SK-N-SH treated with all-trans-retinoic acid at 6 μM for 48 hours (cell line): ENCODE results near the gene KPNA1.
"Not testable (repeated sequence)": the region's sequence is repeated elsewhere in the genome, so short reads cannot be mapped to it uniquely, and the experiment has no call there.

ENCODE experiments used
- ATAC-seq: fragments of 200-7000 bp; cut with Tn5 transposase; 3 replicates; pipeline ENCODE4 v1.9.1; 2020; ENCODE audit warnings: mild to moderate bottlenecking, moderate library complexity
- ARNTL ChIP-seq: fragments of 450-650 bp; formaldehyde crosslinking; IDR thresholded peaks from 2 replicates; pipeline ENCODE4 v1.5.0; 2020; ENCODE audit warnings: low read depth, mild to moderate bottlenecking, moderate library complexity, borderline replicate concordance
- CSDC2 ChIP-seq: fragments of 250-450 bp; sonication (Bioruptor Pico); IDR thresholded peaks from 2 replicates; pipeline ENCODE4 v1.5.0; 2020; ENCODE audit warnings: mild to moderate bottlenecking, moderate library complexity
- ESRRG ChIP-seq: fragments of 250-450 bp; sonication (Bioruptor Pico); IDR thresholded peaks from 2 replicates; pipeline ENCODE4 v1.6.1; 2021; ENCODE audit warnings: mild to moderate bottlenecking
- GLIS3 ChIP-seq: fragments of 250-450 bp; sonication (Bioruptor Pico); IDR thresholded peaks from 2 replicates; pipeline ENCODE4 v1.5.0; 2020; ENCODE audit warnings: mild to moderate bottlenecking, moderate library complexity
- ISL1 ChIP-seq: fragments of 250-450 bp; sonication (Bioruptor Pico); IDR thresholded peaks from 2 replicates; pipeline ENCODE4 v2.1.2; 2022; ENCODE audit warnings: mild to moderate bottlenecking, moderate library complexity
- OSR1 ChIP-seq: fragments of 250-450 bp; sonication (Bioruptor Pico); IDR thresholded peaks from 2 replicates; pipeline ENCODE4 v1.8.0; 2022; ENCODE audit warnings: moderate library complexity, mild to moderate bottlenecking, inconsistent platforms
- PATZ1 ChIP-seq: fragments of 250-450 bp; sonication (Bioruptor Pico); IDR thresholded peaks from 2 replicates; pipeline ENCODE4 v1.8.0; 2020; ENCODE audit warnings: mild to moderate bottlenecking, moderate library complexity, borderline replicate concordance
- PPARA ChIP-seq: fragments of 250-450 bp; sonication (Bioruptor Pico); IDR thresholded peaks from 2 replicates; pipeline ENCODE4 v1.5.0; 2020; ENCODE audit warnings: mild to moderate bottlenecking, borderline replicate concordance
- RARB ChIP-seq: fragments of 250-450 bp; sonication (Bioruptor Pico); IDR thresholded peaks from 2 replicates; pipeline ENCODE4 v1.8.0; 2021; ENCODE audit warnings: mild to moderate bottlenecking, moderate library complexity
- SNAI2 ChIP-seq: fragments of 250-450 bp; sonication (Bioruptor Pico); IDR thresholded peaks from 2 replicates; pipeline ENCODE4 v1.5.0; 2020; ENCODE audit warnings: mild to moderate bottlenecking, moderate library complexity
- TCF4 ChIP-seq: fragments of 250-450 bp; sonication (Bioruptor Pico); IDR thresholded peaks from 2 replicates; pipeline ENCODE4 v1.8.0; 2021; ENCODE audit warnings: mild to moderate bottlenecking, moderate library complexity, borderline replicate concordance
- TOX ChIP-seq: fragments of 250-450 bp; sonication (Bioruptor Pico); IDR thresholded peaks from 2 replicates; pipeline ENCODE4 v1.8.0; 2021; ENCODE audit warnings: mild to moderate bottlenecking, moderate library complexity, borderline replicate concordance
- TSHZ2 ChIP-seq: fragments of 250-450 bp; sonication (Bioruptor Pico); IDR thresholded peaks from 2 replicates; pipeline ENCODE4 v1.5.0; 2020; ENCODE audit warnings: mild to moderate bottlenecking, moderate library complexity
- ZC3H10 ChIP-seq: fragments of 250-450 bp; sonication (Bioruptor Pico); IDR thresholded peaks from 2 replicates; pipeline ENCODE4 v1.5.1; 2021; ENCODE audit warnings: mild to moderate bottlenecking, moderate library complexity
- ZFP30 ChIP-seq: fragments of 450-650 bp; formaldehyde crosslinking; IDR thresholded peaks from 2 replicates; pipeline ENCODE4 v1.5.0; 2022; ENCODE audit warnings: mild to moderate bottlenecking, moderate library complexity
- ZNF565 ChIP-seq: fragments of 450-650 bp; formaldehyde crosslinking; conservative IDR thresholded peaks from 2 replicates; pipeline ENCODE4 v1.5.0; 2020; ENCODE audit warnings: low read depth, mild to moderate bottlenecking, moderate library complexity
- ZNF70 ChIP-seq: fragments of 450-650 bp; formaldehyde crosslinking; IDR thresholded peaks from 2 replicates; pipeline ENCODE4 v1.5.0; 2020; ENCODE audit warnings: mild to moderate bottlenecking, moderate library complexity
- ZNF8 ChIP-seq: fragments of 450-650 bp; formaldehyde crosslinking; IDR thresholded peaks from 2 replicates; pipeline ENCODE4 v1.5.0; 2020; ENCODE audit warnings: mild to moderate bottlenecking, moderate library complexity
- TF ChIP-seq, protein P1 (sequence below): fragments of 250-450 bp; sonication (Bioruptor Pico); IDR thresholded peaks from 2 replicates; pipeline ENCODE4 v1.5.1; 2021; ENCODE audit warnings: mild to moderate bottlenecking, moderate library complexity
- TF ChIP-seq, protein P2 (sequence below): fragments of 250-450 bp; sonication (Bioruptor Pico); IDR thresholded peaks from 2 replicates; pipeline ENCODE4 v1.5.1; 2020; ENCODE audit warnings: low read depth, mild to moderate bottlenecking, moderate library complexity

The KPNA1 gene

GRCh38 chr3:122448218-122448617 is 66.5 kb downstream of the KPNA1 start:
- ATAC-seq = not testable (repeated sequence)

GRCh38 chr3:122444491-122444887 is 70.2 kb downstream of the KPNA1 start:
- not testable (repeated sequence) for ATAC-seq

More at GRCh38 chr3:122448218-122448617, 66.5 kb downstream of the KPNA1 start:
- TF ChIP-seq ZNF8 (CRISPR knock-in tag) = peak; percentile 93

DNA sequence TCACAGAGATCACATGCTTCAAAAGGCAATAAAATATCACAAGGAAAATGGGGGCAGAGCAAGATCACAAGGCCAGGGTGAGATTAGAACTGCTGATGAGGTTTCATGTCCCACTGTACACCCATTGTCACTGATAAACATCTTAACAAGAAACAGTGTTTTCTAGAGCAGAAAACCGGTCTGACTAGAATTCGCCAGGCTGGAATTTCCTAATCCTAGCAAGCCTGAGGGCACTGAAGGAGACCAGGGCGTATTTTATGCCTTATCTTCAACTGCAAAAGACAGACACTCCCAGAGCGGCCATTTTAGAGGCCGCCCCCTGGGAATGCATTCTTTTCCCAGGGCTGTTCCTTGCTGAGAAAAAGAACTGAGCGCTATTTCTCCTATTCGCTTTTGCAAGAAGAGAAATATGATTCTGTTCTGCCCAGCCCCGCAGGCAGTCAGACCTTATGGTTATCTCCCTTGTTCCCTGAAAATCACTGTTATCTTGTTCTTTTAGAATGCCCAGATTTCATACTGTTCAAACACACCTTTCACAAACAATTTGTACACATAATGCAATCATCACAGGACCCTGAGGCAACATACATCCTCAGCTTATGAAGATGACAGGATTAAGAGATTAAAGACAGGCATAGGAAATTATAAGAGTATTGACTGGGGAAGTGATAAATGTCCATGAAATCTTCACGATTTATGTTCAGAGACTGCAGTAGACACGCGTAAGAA is 70.8 kb downstream of the KPNA1 start:
- not testable (repeated sequence) for ATAC-seq

GRCh38 chr3:122443090-122443489 is 71.6 kb downstream of the KPNA1 start:
- no peak for TF ChIP-seq GLIS3 (CRISPR knock-in tag)
- TF ChIP-seq ZNF565 (CRISPR knock-in tag) = no peak
- TF ChIP-seq SNAI2 = no peak
- TF ChIP-seq, protein P1, sequence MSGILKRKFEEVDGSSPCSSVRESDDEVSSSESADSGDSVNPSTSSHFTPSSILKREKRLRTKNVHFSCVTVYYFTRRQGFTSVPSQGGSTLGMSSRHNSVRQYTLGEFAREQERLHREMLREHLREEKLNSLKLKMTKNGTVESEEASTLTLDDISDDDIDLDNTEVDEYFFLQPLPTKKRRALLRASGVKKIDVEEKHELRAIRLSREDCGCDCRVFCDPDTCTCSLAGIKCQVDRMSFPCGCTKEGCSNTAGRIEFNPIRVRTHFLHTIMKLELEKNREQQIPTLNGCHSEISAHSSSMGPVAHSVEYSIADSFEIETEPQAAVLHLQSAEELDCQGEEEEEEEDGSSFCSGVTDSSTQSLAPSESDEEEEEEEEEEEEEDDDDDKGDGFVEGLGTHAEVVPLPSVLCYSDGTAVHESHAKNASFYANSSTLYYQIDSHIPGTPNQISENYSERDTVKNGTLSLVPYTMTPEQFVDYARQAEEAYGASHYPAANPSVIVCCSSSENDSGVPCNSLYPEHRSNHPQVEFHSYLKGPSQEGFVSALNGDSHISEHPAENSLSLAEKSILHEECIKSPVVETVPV (CRISPR knock-in tag) = no peak
- TF ChIP-seq ZNF8 (CRISPR knock-in tag) = no peak
- no peak for TF ChIP-seq PATZ1 (CRISPR knock-in tag)
- TF ChIP-seq OSR1 (CRISPR knock-in tag) = no peak
- TF ChIP-seq TCF4 = no peak
- TF ChIP-seq CSDC2 (CRISPR knock-in tag) = no peak
- TF ChIP-seq ISL1 (CRISPR knock-in tag) = no peak
- TF ChIP-seq ZC3H10 (CRISPR knock-in tag) = no peak
- no peak for TF ChIP-seq TSHZ2 (CRISPR knock-in tag)
- TF ChIP-seq TOX (CRISPR knock-in tag) = no peak
- no peak for TF ChIP-seq PPARA (CRISPR knock-in tag)
- TF ChIP-seq, protein P2, sequence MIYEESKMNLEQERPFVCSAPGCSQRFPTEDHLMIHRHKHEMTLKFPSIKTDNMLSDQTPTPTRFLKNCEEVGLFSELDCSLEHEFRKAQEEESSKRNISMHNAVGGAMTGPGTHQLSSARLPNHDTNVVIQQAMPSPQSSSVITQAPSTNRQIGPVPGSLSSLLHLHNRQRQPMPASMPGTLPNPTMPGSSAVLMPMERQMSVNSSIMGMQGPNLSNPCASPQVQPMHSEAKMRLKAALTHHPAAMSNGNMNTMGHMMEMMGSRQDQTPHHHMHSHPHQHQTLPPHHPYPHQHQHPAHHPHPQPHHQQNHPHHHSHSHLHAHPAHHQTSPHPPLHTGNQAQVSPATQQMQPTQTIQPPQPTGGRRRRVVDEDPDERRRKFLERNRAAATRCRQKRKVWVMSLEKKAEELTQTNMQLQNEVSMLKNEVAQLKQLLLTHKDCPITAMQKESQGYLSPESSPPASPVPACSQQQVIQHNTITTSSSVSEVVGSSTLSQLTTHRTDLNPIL = no peak
- TF ChIP-seq, all 23 proteins: peak for 0

GRCh38 chr3:122435950-122436349 is 78.8 kb downstream of the KPNA1 start:
- no peak for ATAC-seq
- TF ChIP-seq ZNF70 (CRISPR knock-in tag) (no peak), ZFP30 (CRISPR knock-in tag) (no peak), ARNTL (CRISPR knock-in tag) (no peak)
- TF ChIP-seq, all 23 proteins: peak for 0

More at GRCh38 chr3:122443090-122443489, 71.6 kb downstream of the KPNA1 start:
- no peak for ATAC-seq

GRCh38 chr3:122430371-122430770 is 84.4 kb downstream of the KPNA1 start:
- no peak for ATAC-seq
- TF ChIP-seq SNAI2 = no peak
- TF ChIP-seq ESRRG (CRISPR knock-in tag) = no peak
- TF ChIP-seq RARB (CRISPR knock-in tag) = no peak
- TF ChIP-seq, all 23 proteins: peak for 0
